ENCODE measurements around the gene CCDC9B.
A peak's percentile ranks its signal among the peaks of the same experiment; 100 is the strongest.

The CCDC9B gene

GRCh38 chr15:40340740-40341400 lies at the start of gene CCDC9B:
Gene CCDC9B (minus strand): TSS chr15:40340939. CDS start chr15:40340819, 120 bp downstream.
- peak within 1 kb of the TSS; percentile 35 for H3K4me3 ChIP-seq (ENCODE audit: control insufficient read depth, low read depth, low read length)
- no peak for TF ChIP-seq CTCF (conservative IDR thresholded peaks at IDR 0.05; ENCODE audit: control insufficient read depth, insufficient read depth, low read depth, low read length)
- peak; percentile 76 for DNase-seq (ENCODE audit: low read depth)

- DNase-seq (ENCODE audit: low read depth) = no peak
- TF ChIP-seq CTCF (conservative IDR thresholded peaks at IDR 0.05; ENCODE audit: control insufficient read depth, insufficient read depth, low read depth, low read length) = no peak
- no peak overlapping the region for H3K4me3 ChIP-seq (ENCODE audit: control insufficient read depth, low read depth, low read length)
Observed at GRCh38 chr15:40389824-40390595, 49.3 kb upstream of the CCDC9B start.

GRCh38 chr15:40388941-40389823 lies 48.4 kb upstream of the CCDC9B start:
- TF ChIP-seq CTCF (conservative IDR thresholded peaks at IDR 0.05; ENCODE audit: control insufficient read depth, insufficient read depth, low read depth, low read length) = no peak
- peak; percentile 20 for DNase-seq (ENCODE audit: low read depth)
- H3K4me3 ChIP-seq (ENCODE audit: control insufficient read depth, low read depth, low read length) = no peak overlapping the region

DNA sequence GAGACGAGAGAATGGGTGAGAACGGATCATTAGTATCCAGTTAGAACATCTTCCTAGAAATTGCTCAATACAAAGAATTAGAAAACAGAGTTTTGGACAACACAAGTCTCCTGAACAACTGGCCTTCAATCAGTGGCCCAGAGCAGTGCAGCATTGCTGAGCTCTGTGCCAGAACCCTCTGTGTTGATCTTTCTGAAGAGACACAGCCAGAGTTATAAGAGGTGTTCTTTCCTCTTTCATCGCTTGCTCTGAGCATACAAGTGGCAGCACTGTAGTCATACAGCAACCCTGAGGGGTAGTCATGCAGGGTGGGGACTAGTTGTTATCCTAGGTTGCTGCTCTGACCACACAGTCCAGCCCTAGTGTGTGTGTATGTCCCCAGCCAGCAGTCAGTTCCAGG lies 45.7 kb upstream of the CCDC9B start:
- no peak for TF ChIP-seq CTCF (conservative IDR thresholded peaks at IDR 0.05; ENCODE audit: control insufficient read depth, insufficient read depth, low read depth, low read length)
- H3K4me3 ChIP-seq (ENCODE audit: control insufficient read depth, low read depth, low read length) = no peak overlapping the region
- no peak for DNase-seq (ENCODE audit: low read depth)

GRCh38 chr15:40382580-40383456 lies 42.1 kb upstream of the CCDC9B start, which contains the start of gene KNSTRN:
Gene KNSTRN (plus strand): TSS chr15:40382721. CDS start chr15:40382836, 115 bp downstream.
- DNase-seq (ENCODE audit: low read depth) = peak; percentile 94
- H3K4me3 ChIP-seq (ENCODE audit: control insufficient read depth, low read depth, low read length) = peak within 1 kb of the TSS; percentile 94
- no peak for TF ChIP-seq CTCF (conservative IDR thresholded peaks at IDR 0.05; ENCODE audit: control insufficient read depth, insufficient read depth, low read depth, low read length)

All from fibroblast of mammary gland (primary cell).